ENCODE data around the gene HCLS1. TPM values are rescaled to one million over a fixed set of nuclear protein-coding genes. Genes with fewer than 3 reads are reported as not detected.
A peak's percentile ranks its signal among the peaks of the same experiment; 100 is the strongest.

Gene HCLS1
- 8.7 TPM for total RNA-seq
- long read RNA-seq, transcript HCLS1-201 (14 exons, 2,000 nt): major isoform, 7 of 9 reads
- long read RNA-seq, partial matches to known transcripts: 1 of 9 reads
- long read RNA-seq, other reads (novel, unspliced or antisense): 1 of 9 reads

- Histone ChIP-seq H3K9me3 (replicated peaks) (no peaks in the 10 kb centered on the region), H3K4me3 (peak within 1 kb of the TSS; percentile 58), H3K27ac (replicated peaks) (peak within 1 kb of the TSS; percentile 69), H3K27me3 (ENCODE audit: low read depth) (no peaks in the 10 kb centered on the region), H3K4me1 (peaks cover 41% of the 10 kb centered on the region), H3K36me3 (peaks cover 24% of the 10 kb centered on the region)
- peak; percentile 34 for DNase-seq
- TF ChIP-seq, protein P1, sequence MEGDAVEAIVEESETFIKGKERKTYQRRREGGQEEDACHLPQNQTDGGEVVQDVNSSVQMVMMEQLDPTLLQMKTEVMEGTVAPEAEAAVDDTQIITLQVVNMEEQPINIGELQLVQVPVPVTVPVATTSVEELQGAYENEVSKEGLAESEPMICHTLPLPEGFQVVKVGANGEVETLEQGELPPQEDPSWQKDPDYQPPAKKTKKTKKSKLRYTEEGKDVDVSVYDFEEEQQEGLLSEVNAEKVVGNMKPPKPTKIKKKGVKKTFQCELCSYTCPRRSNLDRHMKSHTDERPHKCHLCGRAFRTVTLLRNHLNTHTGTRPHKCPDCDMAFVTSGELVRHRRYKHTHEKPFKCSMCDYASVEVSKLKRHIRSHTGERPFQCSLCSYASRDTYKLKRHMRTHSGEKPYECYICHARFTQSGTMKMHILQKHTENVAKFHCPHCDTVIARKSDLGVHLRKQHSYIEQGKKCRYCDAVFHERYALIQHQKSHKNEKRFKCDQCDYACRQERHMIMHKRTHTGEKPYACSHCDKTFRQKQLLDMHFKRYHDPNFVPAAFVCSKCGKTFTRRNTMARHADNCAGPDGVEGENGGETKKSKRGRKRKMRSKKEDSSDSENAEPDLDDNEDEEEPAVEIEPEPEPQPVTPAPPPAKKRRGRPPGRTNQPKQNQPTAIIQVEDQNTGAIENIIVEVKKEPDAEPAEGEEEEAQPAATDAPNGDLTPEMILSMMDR (IDR thresholded peaks at IDR 0.05; ENCODE audit: borderline replicate concordance): no peak
- intact Hi-C loops (cut with micrococcal nuclease): no loop called here
Observed at GRCh38 chr3:121660356-121661171, at the start of gene HCLS1. Gene HCLS1 (minus strand): TSS chr3:121660903. CDS start chr3:121658347, 2,556 bp downstream.

DNA sequence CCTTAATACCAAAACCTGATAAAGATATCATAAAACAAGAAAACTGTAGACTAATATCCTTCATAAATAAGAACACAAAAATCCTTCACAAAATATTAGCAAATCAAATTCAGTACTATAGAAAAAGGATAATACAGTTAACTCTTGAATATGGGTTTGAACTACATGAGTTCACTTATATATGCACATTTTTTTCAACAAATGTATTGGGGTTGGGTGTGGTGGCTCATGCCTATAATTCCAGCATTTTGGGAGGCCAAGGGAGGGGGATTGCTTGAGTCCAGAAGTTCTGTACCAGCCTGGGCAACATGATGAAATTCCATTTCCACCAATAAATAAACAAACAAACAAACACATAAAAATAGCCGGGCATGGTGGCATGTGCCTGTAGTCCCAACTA lies 49.6 kb upstream of the HCLS1 start:
- Histone ChIP-seq H3K36me3 (peaks cover 58% of the 10 kb centered on the region), H3K9me3 (replicated peaks) (no peaks in the 10 kb centered on the region), H3K4me3 (no peak overlapping the region), H3K4me1 (peaks cover 16% of the 10 kb centered on the region), H3K27ac (replicated peaks) (no peak overlapping the region), H3K27me3 (ENCODE audit: low read depth) (no peaks in the 10 kb centered on the region)
- intact Hi-C loops (cut with micrococcal nuclease): no loop called here
- TF ChIP-seq, protein P1 (IDR thresholded peaks at IDR 0.05; ENCODE audit: borderline replicate concordance): no peak
- no peak for DNase-seq

GRCh38 chr3:121707531-121708273 lies 47.0 kb upstream of the HCLS1 start:
- intact Hi-C loops (cut with micrococcal nuclease): no loop called here
- no peak overlapping the region for H3K27ac ChIP-seq (replicated peaks)
- no peak overlapping the region for H3K4me3 ChIP-seq
- H3K4me1 ChIP-seq: peaks cover 21% of the 10 kb centered on the region
- TF ChIP-seq, protein P1 (IDR thresholded peaks at IDR 0.05; ENCODE audit: borderline replicate concordance): no peak
- H3K27me3 ChIP-seq (ENCODE audit: low read depth): no peaks in the 10 kb centered on the region
- no peaks in the 10 kb centered on the region for H3K9me3 ChIP-seq (replicated peaks)
- DNase-seq: no peak
- peaks cover 39% of the 10 kb centered on the region for H3K36me3 ChIP-seq

- H3K27me3 ChIP-seq (ENCODE audit: low read depth): no peaks in the 10 kb centered on the region
- peaks cover 43% of the 10 kb centered on the region for H3K36me3 ChIP-seq
- intact Hi-C loops (cut with micrococcal nuclease): no loop called here
- peak overlapping the region; percentile 52 for H3K27ac ChIP-seq (replicated peaks)
- no peak for DNase-seq
- no peaks in the 10 kb centered on the region for H3K9me3 ChIP-seq (replicated peaks)
- TF ChIP-seq, protein P1 (IDR thresholded peaks at IDR 0.05; ENCODE audit: borderline replicate concordance): no peak
- no peak overlapping the region for H3K4me3 ChIP-seq
- H3K4me1 ChIP-seq: peaks cover 24% of the 10 kb centered on the region
Observed at GRCh38 chr3:121705541-121705940, 44.8 kb upstream of the HCLS1 start.

DNA sequence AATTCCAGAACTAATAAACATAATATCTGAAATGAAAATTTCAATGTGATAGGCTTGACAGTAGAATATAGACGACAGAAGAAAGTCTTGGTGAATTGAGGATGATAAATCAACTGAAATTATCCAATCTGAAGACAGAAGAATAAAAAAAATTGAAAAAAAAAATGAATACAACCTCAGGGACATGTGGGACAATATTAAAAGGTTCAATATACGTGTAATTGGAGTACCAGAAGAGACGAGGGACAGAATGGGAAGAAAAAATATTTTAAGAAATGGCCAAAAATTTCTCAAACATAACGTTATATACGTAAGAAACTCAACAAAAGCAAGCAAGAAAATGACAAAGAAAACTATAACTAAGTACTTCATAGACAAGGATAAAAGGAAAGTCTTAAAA lies 43.3 kb upstream of the HCLS1 start:
- peaks cover 38% of the 10 kb centered on the region for H3K36me3 ChIP-seq
- H3K4me1 ChIP-seq: peaks cover 37% of the 10 kb centered on the region
- H3K27ac ChIP-seq (replicated peaks): no peak overlapping the region
- TF ChIP-seq, protein P1 (IDR thresholded peaks at IDR 0.05; ENCODE audit: borderline replicate concordance): no peak
- no peaks in the 10 kb centered on the region for H3K9me3 ChIP-seq (replicated peaks)
- H3K4me3 ChIP-seq: no peak overlapping the region
- intact Hi-C loops (cut with micrococcal nuclease): no loop called here
- no peaks in the 10 kb centered on the region for H3K27me3 ChIP-seq (ENCODE audit: low read depth)
- DNase-seq: no peak

Data from left ventricle myocardium inferior (tissue), 1 donor.